Fibroblast of peridontal ligament (primary cell): Measurements from ENCODE around the gene GALNT10.
A peak's percentile ranks its signal among the peaks of the same experiment; 100 is the strongest.

Source experiments
- DNase-seq: peaks from one replicate; pipeline ENCODE4 v3.0.0-alpha.2; 2010; ENCODE audit errors: extremely low read depth

The GALNT10 gene

DNA sequence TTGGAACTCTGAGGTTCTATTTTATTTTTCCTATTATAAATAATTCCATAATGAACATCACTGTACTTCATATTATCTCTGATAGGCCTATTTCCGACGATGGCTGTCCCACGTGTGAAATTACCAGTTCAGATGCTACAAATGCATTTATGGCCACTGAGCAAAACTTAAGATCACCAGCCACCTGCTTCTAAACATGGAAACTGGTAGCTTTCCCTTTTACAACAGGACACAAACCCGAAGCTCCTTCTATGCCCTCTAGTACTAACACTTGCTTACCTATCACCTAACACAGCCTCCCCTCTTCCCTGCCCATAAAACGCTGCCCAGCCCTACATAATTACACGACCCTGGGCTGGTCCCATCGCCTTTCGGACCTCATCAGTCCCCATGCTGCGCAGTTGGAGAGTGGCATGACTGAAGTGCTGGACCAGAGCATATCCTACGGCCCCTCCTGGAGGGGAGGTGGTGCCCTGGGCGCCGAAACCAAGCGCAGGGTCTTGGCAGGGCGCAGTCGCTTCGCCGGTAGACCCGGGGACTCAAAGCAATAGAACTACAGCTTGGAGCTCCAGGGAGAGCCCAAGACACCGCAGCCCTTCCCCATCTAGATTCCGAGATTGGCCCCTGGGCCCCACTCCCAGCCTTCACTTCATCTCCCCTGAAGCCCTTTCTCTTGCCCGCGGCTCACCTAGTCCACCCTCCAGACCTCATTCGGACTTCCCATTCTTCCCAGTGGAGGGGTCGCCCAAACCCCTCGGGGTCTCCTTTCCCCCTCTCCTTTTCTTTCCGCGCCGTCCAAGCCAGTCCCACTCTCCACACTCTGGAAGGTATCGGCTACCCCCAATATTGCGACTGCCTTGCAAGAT, 254.3 kb downstream of the GALNT10 start:
- DNase-seq = no peak

DNA sequence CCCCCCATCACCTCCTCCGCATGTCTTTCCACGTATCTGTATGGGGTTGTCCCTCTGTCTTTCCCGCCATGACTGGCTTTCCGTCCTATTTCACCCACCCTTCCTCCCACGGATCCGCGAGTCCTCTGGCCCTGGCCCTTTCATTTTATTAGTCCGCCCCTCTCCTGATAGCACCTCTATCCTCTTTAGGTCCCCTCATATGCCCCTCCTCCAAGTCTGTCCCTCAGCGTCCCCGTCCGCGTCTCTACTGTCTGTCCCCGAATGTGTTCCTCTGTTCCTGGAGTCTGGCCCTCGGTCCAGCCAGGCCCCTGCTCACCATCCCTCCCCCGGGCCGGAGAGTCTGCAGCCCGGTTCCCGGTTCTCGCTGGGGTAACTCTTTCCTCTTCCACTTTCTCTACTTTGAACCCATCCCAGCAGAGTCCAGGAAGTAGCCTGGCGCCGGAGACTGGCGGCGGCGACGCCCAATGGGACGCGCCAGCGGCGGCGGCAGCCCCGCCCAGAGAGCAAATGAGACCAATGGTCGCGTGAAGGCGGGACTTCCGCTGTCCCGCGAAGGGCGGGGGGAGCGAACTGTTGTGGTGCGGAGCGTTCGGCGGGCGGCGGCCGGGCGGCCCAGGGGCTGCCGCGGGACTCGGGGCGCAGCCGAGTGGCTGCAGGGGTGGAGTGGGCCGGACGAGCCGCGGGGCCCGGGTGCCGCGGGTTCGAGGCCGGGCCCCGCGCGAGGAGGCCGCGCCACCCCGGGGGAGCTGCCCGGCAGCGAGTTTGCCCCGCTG, 255.1 kb downstream of the GALNT10 start, which contains the start of gene SAP30L:
Gene SAP30L, plus strand, starts transcription at position 576 of the 773 bp plus-strand sequence. CDS start 608 bp downstream, outside the sequence.
- DNase-seq = peak; percentile 90

DNA sequence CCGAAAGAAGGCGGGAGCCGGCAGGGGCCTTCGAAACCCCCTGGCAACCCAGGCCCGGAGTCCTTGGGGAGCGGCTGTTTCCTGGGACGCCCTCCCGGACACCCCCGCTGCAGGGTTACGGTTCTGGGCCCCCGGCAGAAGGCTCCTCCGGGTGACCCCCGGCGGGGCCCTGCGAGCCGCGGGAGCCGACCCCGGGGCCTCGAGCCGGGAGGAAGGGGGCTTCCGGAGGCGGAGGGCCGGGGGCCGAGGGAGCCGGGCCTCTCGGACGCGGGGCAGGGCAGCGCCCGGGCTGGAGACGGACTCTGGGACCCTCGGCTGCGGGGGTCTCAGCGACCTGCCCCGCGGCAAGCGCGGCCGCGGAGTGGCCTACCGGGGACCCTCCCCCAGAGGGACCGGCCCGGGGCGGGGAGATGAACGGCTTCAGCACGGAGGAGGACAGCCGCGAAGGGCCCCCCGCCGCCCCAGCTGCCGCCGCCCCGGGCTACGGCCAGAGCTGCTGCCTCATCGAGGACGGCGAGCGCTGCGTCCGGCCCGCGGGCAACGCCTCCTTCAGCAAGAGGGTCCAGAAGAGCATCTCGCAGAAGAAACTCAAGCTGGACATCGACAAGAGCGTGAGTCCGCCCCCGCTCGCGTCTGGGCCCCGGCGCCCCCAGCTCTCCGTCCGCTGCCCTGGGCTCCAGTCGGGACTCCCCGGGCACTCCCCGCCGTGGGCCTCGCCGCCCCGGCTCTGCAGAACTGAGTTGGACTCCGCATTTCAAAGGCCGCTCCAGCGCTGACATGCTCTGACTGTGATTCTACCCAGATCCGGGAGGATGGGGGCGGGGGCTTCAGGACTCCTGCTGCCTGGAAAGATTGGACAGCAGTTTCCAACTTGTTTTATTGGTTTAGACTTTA, 255.9 kb downstream of the GALNT10 start:
- peak; percentile 64 for DNase-seq

DNA sequence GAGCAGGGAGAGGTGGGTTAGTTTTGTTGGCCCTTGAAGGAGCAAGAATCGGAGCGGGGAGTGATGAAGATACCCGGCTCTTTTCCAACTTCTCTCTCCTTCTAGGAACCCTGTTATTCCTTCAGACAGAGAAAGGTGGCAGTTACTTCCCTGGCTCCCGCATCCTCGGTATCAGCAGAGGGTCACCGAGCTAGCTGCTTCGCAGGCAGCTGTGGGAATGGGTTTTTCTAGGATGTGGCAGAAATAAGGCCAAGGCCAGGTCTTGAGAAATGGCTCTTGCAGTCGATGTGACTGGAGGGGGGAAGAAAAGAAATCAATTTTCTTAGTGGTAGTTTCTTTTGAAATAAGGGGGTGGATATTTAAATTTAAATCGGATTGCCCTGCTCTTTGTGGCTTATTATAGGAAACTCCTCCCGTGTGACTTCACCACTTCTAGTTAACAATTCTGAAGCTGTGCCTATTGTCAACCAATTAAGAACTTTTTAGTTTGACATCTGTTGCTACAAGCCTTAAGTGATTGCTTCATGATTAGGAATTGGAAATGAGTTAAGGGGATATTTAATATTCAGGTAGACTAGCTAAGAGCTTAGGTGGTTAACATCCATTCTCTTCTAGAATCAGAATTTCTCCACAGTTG, 256.7 kb downstream of the GALNT10 start:
- no peak for DNase-seq

DNA sequence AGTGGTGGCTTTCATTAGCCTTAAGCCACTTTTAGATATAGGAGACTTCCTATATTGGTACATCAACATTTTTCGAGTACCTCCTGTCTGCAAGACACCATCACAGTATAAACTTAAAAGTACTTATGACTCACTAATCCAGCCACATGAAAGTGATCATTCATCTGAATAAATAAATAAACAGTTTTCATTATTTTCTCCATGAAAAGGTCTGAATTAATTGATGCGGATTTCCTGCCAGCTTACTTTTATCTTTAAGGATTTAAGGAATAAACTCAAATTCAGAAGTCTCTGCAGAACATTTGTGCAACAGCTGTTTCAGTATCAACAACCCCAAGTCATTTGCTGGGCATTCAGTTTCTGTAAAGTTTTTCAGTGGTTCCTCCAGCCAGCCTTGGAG, 259.3 kb downstream of the GALNT10 start:
- DNase-seq = peak; percentile 23

DNA sequence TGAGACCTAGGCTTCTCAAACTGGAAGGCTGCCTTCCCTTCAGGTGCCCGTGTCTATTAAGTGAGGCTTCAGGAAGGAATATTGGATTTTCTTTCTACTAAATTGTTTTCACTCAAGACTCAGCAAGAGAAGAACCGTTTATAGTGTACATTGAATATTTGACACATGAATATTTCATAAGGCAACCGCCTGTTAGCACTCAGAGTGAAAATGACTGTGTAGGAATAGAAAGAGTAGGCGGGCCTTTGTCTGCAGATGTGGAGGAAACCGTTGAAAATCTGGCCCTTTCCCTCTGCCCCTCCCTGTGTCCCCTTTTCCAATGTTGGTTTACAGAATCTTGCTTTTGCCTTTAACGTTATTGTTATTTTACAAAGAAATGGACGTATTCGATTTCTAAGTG, 261.4 kb downstream of the GALNT10 start:
- no peak for DNase-seq

DNA sequence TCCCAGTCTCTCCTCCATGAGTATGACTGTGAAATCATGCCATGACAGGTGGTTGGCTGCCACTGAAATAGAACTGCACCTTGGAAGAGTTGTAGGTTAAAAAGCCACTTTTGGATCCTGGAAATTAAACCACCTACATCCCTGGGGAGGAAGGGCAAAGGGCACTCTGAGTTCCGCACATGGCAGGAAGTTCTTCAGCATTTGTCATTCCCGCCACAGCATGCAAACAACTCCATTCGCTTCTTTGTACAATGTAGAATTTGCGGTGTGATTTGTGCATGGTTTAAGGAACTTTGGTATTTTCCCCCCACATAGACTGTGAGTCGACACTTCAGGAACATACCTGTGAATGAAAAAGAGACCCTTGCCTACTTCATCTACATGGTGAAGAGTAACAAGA, 265.1 kb downstream of the GALNT10 start:
- no peak for DNase-seq

DNA sequence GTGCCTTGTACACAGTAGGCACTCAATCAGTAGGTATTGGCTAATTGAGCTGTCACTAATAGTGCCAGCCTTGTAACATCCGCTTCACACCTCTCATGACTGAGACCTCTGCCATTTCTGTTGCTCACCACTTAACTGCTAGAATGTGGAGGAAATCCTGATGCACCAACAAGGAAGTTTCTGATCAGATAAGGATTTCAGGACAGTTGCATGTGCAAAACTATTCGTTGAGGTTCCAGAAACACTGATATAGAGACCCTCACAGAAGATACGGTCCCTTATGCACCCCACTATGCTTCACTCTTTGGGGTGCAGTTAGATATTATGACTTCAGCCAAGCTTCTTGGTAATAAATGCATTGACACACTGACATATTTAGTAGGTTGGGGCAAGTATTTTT, 266.0 kb downstream of the GALNT10 start:
- DNase-seq = no peak

DNA sequence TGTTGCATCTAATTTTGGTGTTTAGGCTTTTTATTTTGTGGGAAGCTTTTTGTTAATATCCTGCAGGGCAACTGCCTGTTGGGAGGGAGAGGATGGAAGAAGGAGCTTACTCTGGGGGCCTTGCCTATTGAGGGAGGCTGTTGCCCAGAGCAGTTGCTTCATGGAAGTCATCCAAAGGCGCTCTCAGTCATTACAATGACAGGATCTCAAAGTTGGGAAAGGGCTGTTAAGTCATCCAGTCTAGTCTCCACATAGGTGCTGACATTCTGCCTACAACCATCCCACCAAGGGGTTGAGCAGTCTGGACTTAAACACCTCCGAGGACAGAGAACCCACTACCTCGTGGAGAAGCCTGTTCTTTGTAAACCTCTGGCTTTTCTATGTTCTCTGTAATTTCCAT, 268.5 kb downstream of the GALNT10 start:
- DNase-seq = no peak

DNA sequence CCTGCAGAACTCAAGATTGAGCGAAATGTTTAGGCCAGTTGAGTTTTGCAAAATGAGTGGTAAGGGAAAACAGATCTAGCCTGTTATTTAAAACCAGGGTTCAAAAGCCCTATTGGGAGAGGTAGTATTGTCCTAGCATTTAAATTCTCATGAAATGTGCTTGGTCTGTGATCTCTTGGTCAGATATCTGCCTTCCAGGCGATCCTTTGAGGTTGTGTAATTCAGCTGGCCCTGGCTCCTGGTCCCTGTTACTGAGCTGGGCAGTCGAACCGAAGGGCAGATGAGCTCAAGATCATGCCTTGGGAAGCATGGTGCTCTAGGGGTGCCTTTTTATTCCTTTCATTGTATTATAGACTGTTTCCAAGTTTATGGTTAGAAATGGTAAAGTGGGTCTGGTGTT, 269.6 kb downstream of the GALNT10 start:
- DNase-seq = no peak

DNA sequence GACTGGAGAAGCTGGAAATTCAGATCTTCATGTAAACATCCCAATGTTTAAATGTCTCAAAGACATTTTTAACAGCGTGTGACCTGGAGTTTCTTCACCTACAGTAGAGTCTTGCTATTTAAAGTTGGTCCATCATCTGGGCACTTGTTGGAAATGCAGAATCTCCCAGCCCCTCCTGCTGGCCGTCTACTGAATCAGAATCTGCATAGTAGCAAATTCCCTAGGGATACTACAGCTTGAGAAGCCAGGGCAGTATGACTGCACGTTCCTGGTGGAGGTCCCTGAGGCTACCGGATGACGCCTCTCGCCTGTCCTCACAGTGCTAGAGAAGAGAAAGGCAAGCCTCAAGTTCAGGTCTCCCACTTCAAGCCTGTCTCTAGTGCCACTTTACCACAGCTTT, 271.0 kb downstream of the GALNT10 start:
- DNase-seq = peak; percentile 39

DNA sequence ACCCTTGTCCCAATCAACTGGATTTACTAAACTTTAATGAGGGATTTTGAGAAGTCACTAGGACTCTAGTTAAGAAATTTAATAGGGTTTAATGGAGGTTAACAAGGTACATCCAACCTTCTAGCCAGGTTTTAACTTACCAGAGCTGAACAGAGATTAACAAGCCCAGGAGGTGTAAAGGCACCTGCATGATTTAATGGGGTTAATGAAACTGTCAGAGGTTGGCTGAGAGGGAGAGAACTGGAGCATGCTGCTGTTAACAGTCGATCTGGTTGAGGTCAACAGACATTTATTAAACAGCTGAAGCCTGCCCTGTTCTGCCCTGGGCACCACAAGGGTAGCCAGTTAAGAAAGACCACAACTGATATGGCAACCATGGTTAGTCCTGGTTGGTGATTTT, 273.9 kb downstream of the GALNT10 start:
- no peak for DNase-seq

DNA sequence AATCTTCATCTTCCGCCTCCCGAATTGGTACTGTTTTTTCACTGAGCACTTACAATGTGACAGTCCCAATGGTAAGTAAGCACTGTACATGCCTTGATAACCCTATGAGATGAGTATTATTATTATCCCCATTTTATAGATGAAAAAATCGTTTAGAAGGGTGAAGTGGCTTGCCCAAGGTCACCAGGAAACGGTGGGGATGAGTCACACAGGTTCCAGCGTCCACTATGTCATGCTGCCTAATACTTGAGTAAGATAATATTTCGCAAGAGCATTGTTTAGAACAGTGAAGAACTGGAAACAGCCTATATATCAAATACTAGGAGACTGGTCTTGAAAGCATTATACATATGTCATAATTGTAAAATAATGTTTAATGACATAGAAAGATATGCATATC, 274.6 kb downstream of the GALNT10 start:
- peak; percentile 28 for DNase-seq

DNA sequence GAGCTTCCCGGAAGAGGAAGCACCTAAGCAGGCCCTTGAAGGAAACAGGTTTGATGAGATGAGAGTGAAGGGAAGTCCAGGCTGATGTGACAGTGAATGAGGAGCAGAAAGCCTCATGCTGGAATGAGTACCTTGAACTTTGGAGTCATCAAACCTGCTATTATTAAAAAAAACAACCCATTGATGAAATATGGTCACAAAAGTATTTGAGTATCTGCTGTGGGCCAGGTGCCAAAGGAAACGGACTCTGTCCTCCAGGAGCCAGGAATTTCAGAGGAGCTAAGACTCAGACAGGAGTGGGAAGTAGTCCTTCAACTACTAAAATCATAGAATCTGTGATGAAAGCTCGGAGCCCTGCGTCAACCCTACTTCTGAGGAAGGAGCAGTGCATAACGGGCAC, 275.6 kb downstream of the GALNT10 start:
- DNase-seq = no peak

DNA sequence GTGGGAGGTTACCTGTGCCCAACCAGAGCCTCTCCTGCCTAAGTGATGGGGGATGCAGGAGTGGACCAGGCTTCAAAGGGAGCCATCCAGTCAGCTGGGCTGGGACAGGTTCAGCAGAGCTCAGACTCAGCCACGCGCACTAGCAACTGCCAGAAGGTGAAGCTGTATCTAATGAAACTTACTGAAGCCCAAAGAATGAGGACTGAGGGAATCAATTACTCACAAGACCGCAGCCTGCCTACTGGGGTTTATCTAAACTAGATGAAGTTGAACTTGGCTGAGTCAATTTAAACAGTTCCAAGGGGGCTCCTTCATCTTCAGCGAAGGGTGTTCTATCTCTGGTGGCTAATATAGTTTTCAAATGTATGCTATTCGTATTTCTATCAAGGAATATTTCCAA, 276.1 kb downstream of the GALNT10 start:
- DNase-seq = no peak

DNA sequence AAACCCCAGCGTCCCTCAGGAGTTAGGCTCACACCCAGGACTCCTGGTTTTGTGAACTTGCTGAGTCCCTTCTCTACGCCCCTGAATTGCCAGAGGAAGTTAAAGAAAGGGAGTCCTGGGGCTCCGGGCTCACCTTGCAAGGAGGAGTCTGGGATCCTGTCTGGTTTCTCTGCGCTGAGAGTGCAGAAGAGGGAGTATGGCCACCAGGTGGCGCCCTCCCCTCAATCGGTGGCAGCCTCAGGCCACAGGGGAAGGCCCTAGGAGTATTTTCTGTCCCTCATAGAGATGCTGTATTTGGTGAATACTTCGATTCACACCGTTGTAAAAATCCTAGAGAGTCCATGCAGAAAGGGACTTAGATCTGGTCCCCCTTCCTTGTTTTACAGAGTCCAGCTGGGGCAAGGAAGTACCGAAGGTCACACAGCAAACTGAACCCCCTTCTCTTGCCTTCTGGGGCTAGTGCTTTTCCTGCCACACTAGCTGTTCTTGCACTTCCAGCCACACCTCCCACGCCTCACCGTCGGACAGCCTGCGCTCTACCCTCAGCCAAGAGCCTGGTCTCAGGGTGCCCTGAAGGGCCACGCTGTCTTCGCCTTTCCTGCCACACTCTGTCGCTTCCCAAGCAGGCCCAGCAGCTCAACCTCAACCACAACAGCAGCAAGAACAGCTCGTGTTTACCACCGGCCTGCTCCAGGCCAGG, 277.3 kb downstream of the GALNT10 start:
- DNase-seq = peak; percentile 65

DNA sequence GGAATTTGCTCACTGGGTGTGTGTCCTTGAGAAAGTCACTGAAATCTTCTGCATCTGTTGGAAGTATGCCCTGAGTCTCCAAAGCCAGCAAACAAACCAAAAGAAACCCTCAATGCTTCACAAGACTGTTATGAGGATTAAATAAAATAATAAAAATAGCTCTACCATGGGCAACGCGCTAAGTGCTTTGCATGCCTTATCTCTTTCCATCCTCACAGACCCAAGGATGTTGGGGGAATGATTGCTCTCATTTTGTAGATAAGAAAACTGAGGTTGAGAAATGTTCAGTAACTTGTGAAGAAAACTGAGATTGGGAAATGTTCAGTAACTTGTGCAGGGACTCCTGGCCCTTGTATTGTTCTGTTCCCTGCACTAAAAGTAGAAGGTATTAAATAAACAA, 279.6 kb downstream of the GALNT10 start:
- DNase-seq = no peak
